Right lung (tissue), 5 donors: ENCODE measurements around the gene NFATC3. TPM values are rescaled to one million over a fixed set of nuclear protein-coding genes. Genes with fewer than 3 reads are reported as not detected.
"Not testable (repeated sequence)": the region's sequence is repeated elsewhere in the genome, so short reads cannot be mapped to it uniquely, and the experiment has no call there.

Experiments used
- DNase-seq, 2 donors: peaks; one replicate each; pipeline ENCODE4 v3.0.0-alpha.2; 2013
- polyA plus RNA-seq, 5 donors: library from polyadenylated mRNA; unstranded; fragments of 120-200 nt; gene quantifications; one replicate each; pipeline versions ENCODE4 v1.2.1 to v1.2.3, GENCODE V29; 2013; ENCODE audit warnings: inconsistent platforms in 1 of 5, low replicate concordance in 1 of 5; ENCODE audit not compliant: insufficient read length in 5 of 5, insufficient read depth in 1 of 5

NFATC3 gene
- polyA plus RNA-seq, 5 donors, result 29.8 to 42.9 (median 40.5) TPM

GRCh38 chr16:68088130-68088972, 3.2 kb downstream of the NFATC3 start:
- DNase-seq, result no peak

- DNase-seq, result no peak
Observed at GRCh38 chr16:68089067-68089466, 3.9 kb downstream of the NFATC3 start.

- no peak for DNase-seq
Observed at GRCh38 chr16:68090130-68090529, 5.0 kb downstream of the NFATC3 start.

GRCh38 chr16:68090533-68090932, 5.4 kb downstream of the NFATC3 start:
- DNase-seq, result no peak

- DNase-seq, result no peak
Observed at GRCh38 chr16:68091380-68092261, 6.5 kb downstream of the NFATC3 start.

- not testable (repeated sequence) for DNase-seq
Observed at GRCh38 chr16:68092275-68092674, 7.1 kb downstream of the NFATC3 start.

GRCh38 chr16:68093816-68094613, 8.8 kb downstream of the NFATC3 start:
- DNase-seq, result no peak

GRCh38 chr16:68094614-68094934, 9.4 kb downstream of the NFATC3 start:
- no peak for DNase-seq

- no peak for DNase-seq
Observed at GRCh38 chr16:68096491-68096890, 11.3 kb downstream of the NFATC3 start.

- DNase-seq, result no peak
Observed at GRCh38 chr16:68097088-68097487, 11.9 kb downstream of the NFATC3 start.

GRCh38 chr16:68097895-68098294, 12.7 kb downstream of the NFATC3 start:
- no peak for DNase-seq

- no peak for DNase-seq
Observed at GRCh38 chr16:68100488-68100887, 15.3 kb downstream of the NFATC3 start.

- no peak for DNase-seq
Observed at GRCh38 chr16:68105611-68106010, 20.4 kb downstream of the NFATC3 start.

- DNase-seq, result not testable (repeated sequence)
Observed at GRCh38 chr16:68107230-68107928, 22.2 kb downstream of the NFATC3 start.

- DNase-seq, result not testable (repeated sequence)
Observed at GRCh38 chr16:68109156-68109555, 24.0 kb downstream of the NFATC3 start.

- DNase-seq, result not testable (repeated sequence)
Observed at GRCh38 chr16:68110611-68111010, 25.4 kb downstream of the NFATC3 start.

- no peak for DNase-seq
Observed at GRCh38 chr16:68111379-68111778, 26.2 kb downstream of the NFATC3 start.

- DNase-seq, result no peak
Observed at GRCh38 chr16:68113059-68113761, 28.0 kb downstream of the NFATC3 start.

GRCh38 chr16:68113765-68114240, 28.6 kb downstream of the NFATC3 start:
- no peak for DNase-seq

GRCh38 chr16:68114939-68115338, 29.8 kb downstream of the NFATC3 start:
- DNase-seq, result not testable (repeated sequence)

GRCh38 chr16:68115851-68116250, 30.7 kb downstream of the NFATC3 start:
- DNase-seq, result no peak
